SK-N-SH (cell line): ENCODE measurements around the gene RNF180. TPM values are rescaled to one million over a fixed set of nuclear protein-coding genes. Genes with fewer than 3 reads are reported as not detected.

Source experiments
- CTCF ChIA-PET: fragments of 300-600, 350-600 bp; formaldehyde crosslinking; extraction: SDS; loops from one replicate; lab custom pipeline; 2021; lab: Yijun Ruan, JAX
- POLR2A ChIA-PET: fragments of 350-600 bp; sonication (Branson Sonifier 250); formaldehyde crosslinking; extraction: SDS; loops from one replicate; lab custom pipeline; 2020; ENCODE audit warnings: antibody characterized with exemption, inconsistent platforms; lab: Yijun Ruan, JAX
- DNase-seq: peaks from one replicate; pipeline ENCODE4 v3.0.0; 2012
- H2AFZ ChIP-seq: fragments of 200-600 bp; sonication (generic); 2 replicates; pipeline ENCODE4 v1.8.1; 2016; ENCODE audit warnings: antibody characterized with exemption, mild to moderate bottlenecking, low read depth
- H3F3A ChIP-seq: fragments of 200-600 bp; sonication (generic); replicated peaks from 2 replicates; pipeline ENCODE3; 2016; ENCODE audit warnings: antibody characterized with exemption, mild to moderate bottlenecking; ENCODE audit not compliant: insufficient read depth
- H3K27ac ChIP-seq, 2 experiments: fragments of 200-500 bp in 1 of 2; fragments of 200-600 bp in 1 of 2; sonication (Bioruptor generic) in 1 of 2; sonication (generic), shearing (Covaris generic) in 1 of 2; 2 replicates each; pipeline versions ENCODE4 v1.5.1 to v1.6.1; 2014 to 2016; ENCODE audit warnings: low read depth in 2 of 2, inconsistent platforms in 1 of 2, low read length in 1 of 2, mild to moderate bottlenecking in 1 of 2, mixed read lengths in 1 of 2
- H3K27me3 ChIP-seq: fragments of 200-600 bp; sonication (generic), shearing (Covaris generic); 2 replicates; pipeline ENCODE4 v1.6.1; 2016; ENCODE audit warnings: mixed run types; ENCODE audit not compliant: insufficient read depth
- H3K36me3 ChIP-seq, 2 experiments: fragments of 200-500 bp in 1 of 2; fragments of 200-600 bp in 1 of 2; sonication (Bioruptor generic) in 1 of 2; sonication (generic) in 1 of 2; replicated peaks in 1 of 2; 2 replicates each; pipeline versions ENCODE3 to v1.5.1; 2014 to 2016; ENCODE audit warnings: low read length in 1 of 2, mild to moderate bottlenecking in 1 of 2; ENCODE audit not compliant: insufficient read depth in 2 of 2, control insufficient read depth in 1 of 2
- H3K4me1 ChIP-seq, 2 experiments: fragments of 200-500 bp in 1 of 2; fragments of 200-600 bp in 1 of 2; sonication (Bioruptor generic) in 1 of 2; sonication (generic), shearing (Covaris generic) in 1 of 2; 2 replicates each; pipeline versions ENCODE4 v1.5.1 to v1.6.1; 2014 to 2016; ENCODE audit warnings: low read depth in 1 of 2, low read length in 1 of 2, mixed run types in 1 of 2; ENCODE audit not compliant: insufficient read depth in 2 of 2, control insufficient read depth in 1 of 2
- H3K4me2 ChIP-seq: fragments of 200-600 bp; sonication (generic), shearing (Covaris generic); 2 replicates; pipeline ENCODE4 v1.6.1; 2017; ENCODE audit warnings: mixed run types
- H3K4me3 ChIP-seq, 2 experiments: fragments of 200-500 bp in 1 of 2; fragments of 200-600 bp in 1 of 2; sonication (Bioruptor generic) in 1 of 2; sonication (generic), shearing (Covaris generic) in 1 of 2; 2 replicates each; pipeline versions ENCODE4 v1.5.1 to v1.8.1; 2014 to 2016; ENCODE audit warnings: low read depth in 2 of 2, inconsistent platforms in 1 of 2, low read length in 1 of 2, mild to moderate bottlenecking in 1 of 2, mixed read lengths in 1 of 2, moderate library complexity in 1 of 2
- H3K79me2 ChIP-seq: fragments of 200-600 bp; sonication (generic); 2 replicates; pipeline ENCODE4 v1.8.1; 2017; ENCODE audit warnings: mild to moderate bottlenecking; ENCODE audit not compliant: insufficient read depth
- H3K9ac ChIP-seq: fragments of 200-600 bp; sonication (generic); 2 replicates; pipeline ENCODE4 v1.6.1; 2017; ENCODE audit warnings: mixed run types
- H3K9me2 ChIP-seq: fragments of 200-600 bp; sonication (generic); 2 replicates; pipeline ENCODE4 v1.6.1; 2017; ENCODE audit warnings: mixed run types
- H3K9me3 ChIP-seq: fragments of 200-600 bp; sonication (generic); 2 replicates; pipeline ENCODE4 v1.6.1; 2017; ENCODE audit warnings: mixed run types, mild to moderate bottlenecking, moderate library complexity
- H4K20me1 ChIP-seq: fragments of 200-600 bp; sonication (generic); 2 replicates; pipeline ENCODE4 v1.6.1; 2017; ENCODE audit warnings: mild to moderate bottlenecking, mixed run types; ENCODE audit not compliant: insufficient read depth
- ELF1 ChIP-seq: IDR thresholded peaks from 2 replicates; pipeline ENCODE4 v1.4.0; 2012
- EP300 ChIP-seq, 2 experiments: IDR thresholded peaks; 2 replicates each; pipeline versions ENCODE4 v1.4.0 to v1.6.1; 2012; ENCODE audit warnings: borderline replicate concordance in 1 of 2, low read depth in 1 of 2, low read length in 1 of 2
- FOSL2 ChIP-seq: IDR thresholded peaks from 2 replicates; pipeline ENCODE4 v1.4.0; 2012; ENCODE audit warnings: low read depth, mild to moderate bottlenecking, moderate library complexity, borderline replicate concordance
- FOXJ3 ChIP-seq: sonication (generic); formaldehyde crosslinking; IDR thresholded peaks from 2 replicates; pipeline ENCODE4 v1.5.1; 2020; ENCODE audit warnings: mild to moderate bottlenecking, missing genetic modification reagents
- GABPA ChIP-seq: IDR thresholded peaks from 2 replicates; pipeline ENCODE4 v1.4.0; 2012; ENCODE audit warnings: low read depth, mild to moderate bottlenecking
- GATA2 ChIP-seq: sonication (generic); formaldehyde crosslinking; IDR thresholded peaks from 2 replicates; pipeline ENCODE4 v1.5.0; 2020; ENCODE audit warnings: mild to moderate bottlenecking, missing genetic modification reagents
- IRF3 ChIP-seq: fragments of 150-350 bp; IDR thresholded peaks from 2 replicates; pipeline ENCODE4 v1.6.1; 2016; ENCODE audit warnings: mild to moderate bottlenecking, low read depth, low read length
- MAX ChIP-seq: IDR thresholded peaks from 2 replicates; pipeline ENCODE4 v1.4.0; 2012; ENCODE audit warnings: low read depth
- MEF2A ChIP-seq: IDR thresholded peaks from 2 replicates; pipeline ENCODE4 v1.4.0; 2012; ENCODE audit warnings: low read depth, borderline replicate concordance
- MXI1 ChIP-seq: IDR thresholded peaks from 2 replicates; pipeline ENCODE4 v1.6.1; 2012; ENCODE audit warnings: mild to moderate bottlenecking, low read depth, low read length, improper control_type of control experiment
- NFIC ChIP-seq: IDR thresholded peaks from 2 replicates; pipeline ENCODE4 v1.4.0; 2012; ENCODE audit warnings: borderline replicate concordance
- RCOR1 ChIP-seq: fragments of 150-350 bp; IDR thresholded peaks from 2 replicates; pipeline ENCODE4 v1.6.1; 2017; ENCODE audit warnings: antibody characterized with exemption, low read length
- SIN3A ChIP-seq: IDR thresholded peaks from 2 replicates; pipeline ENCODE4 v1.6.1; 2012; ENCODE audit warnings: low read depth, mild to moderate bottlenecking, low read length, moderate library complexity, borderline replicate concordance
- SMC3 ChIP-seq: IDR thresholded peaks from 2 replicates; pipeline ENCODE4 v1.6.1; 2012; ENCODE audit warnings: low read depth, low read length, improper control_type of control experiment
- TCF12 ChIP-seq: IDR thresholded peaks from 2 replicates; pipeline ENCODE4 v1.4.0; 2012
- polyA plus RNA-seq, 3 experiments: library from polyadenylated mRNA; depleted of rRNA; stranded (reverse); fragments of >200 nt; gene quantifications; 2 replicates each; pipeline ENCODE4 v1.2.3, GENCODE V29; 2012
- TF ChIP-seq, protein P1 (sequence below): IDR thresholded peaks from 2 replicates; pipeline ENCODE4 v1.6.1; 2012; ENCODE audit warnings: mild to moderate bottlenecking, low read depth, low read length, moderate library complexity
- TF ChIP-seq, protein P2 (sequence below): fragments of 200-600 bp; sonication (generic); IDR thresholded peaks from 2 replicates; pipeline ENCODE4 v1.6.1; 2017; ENCODE audit warnings: antibody characterized with exemption, mild to moderate bottlenecking, moderate library complexity

The RNF180 gene
- polyA plus RNA-seq, 1 of the 3 experiments (the other 2 are of a cell fraction): 0.02 TPM

DNA sequence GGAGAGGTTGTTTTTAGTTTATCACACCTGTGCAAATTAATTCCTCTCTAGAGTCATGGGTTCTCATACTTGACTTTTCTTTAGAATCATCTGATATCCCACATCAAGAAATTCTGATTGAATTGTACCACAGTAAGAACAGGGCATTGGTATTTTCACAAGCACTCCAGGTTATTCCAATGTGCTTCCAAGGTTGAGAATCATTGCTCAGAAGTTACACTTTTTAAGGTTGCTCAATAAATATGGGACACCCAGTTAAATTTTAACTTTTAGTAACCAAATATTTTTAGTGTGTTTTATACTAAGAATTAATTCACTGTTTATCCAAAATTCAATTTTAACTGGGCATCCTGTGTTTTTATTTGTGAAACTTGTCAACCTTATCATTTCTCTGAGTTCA, 2.5 kb upstream of the RNF180 start:
- Histone ChIP-seq H3K79me2 (no peaks in the 10 kb centered on the region), H3K27me3 (peaks cover 45% of the 10 kb centered on the region), H2AFZ (no peak overlapping the region), H3F3A (no peaks in the 10 kb centered on the region), H4K20me1 (no peaks in the 10 kb centered on the region), H3K4me3 (no peak overlapping the region), H3K4me2 (no peak overlapping the region), H3K27ac (no peak overlapping the region), H3K9me2 (no peaks in the 10 kb centered on the region), H3K9me3 (no peaks in the 10 kb centered on the region), H3K4me1 (peaks cover 0 to 4% of the 10 kb centered on the region in 2 experiments; a peak in 1 of 4 replicates), H3K36me3 (no peaks in the 10 kb centered on the region), H3K9ac (no peak overlapping the region)
- no peak for DNase-seq
- ChIA-PET CTCF (interaction anchor here (3.0 kb wide), 1 partner anchor 15 kb away, joined by 8 read pairs; no protein-coding TSS in a partner anchor), POLR2A (no interaction called here)
- TF ChIP-seq TCF12: no peak
- no peak for TF ChIP-seq FOXJ3 (CRISPR knock-in tag)
- no peak for TF ChIP-seq GABPA
- TF ChIP-seq, protein P1, sequence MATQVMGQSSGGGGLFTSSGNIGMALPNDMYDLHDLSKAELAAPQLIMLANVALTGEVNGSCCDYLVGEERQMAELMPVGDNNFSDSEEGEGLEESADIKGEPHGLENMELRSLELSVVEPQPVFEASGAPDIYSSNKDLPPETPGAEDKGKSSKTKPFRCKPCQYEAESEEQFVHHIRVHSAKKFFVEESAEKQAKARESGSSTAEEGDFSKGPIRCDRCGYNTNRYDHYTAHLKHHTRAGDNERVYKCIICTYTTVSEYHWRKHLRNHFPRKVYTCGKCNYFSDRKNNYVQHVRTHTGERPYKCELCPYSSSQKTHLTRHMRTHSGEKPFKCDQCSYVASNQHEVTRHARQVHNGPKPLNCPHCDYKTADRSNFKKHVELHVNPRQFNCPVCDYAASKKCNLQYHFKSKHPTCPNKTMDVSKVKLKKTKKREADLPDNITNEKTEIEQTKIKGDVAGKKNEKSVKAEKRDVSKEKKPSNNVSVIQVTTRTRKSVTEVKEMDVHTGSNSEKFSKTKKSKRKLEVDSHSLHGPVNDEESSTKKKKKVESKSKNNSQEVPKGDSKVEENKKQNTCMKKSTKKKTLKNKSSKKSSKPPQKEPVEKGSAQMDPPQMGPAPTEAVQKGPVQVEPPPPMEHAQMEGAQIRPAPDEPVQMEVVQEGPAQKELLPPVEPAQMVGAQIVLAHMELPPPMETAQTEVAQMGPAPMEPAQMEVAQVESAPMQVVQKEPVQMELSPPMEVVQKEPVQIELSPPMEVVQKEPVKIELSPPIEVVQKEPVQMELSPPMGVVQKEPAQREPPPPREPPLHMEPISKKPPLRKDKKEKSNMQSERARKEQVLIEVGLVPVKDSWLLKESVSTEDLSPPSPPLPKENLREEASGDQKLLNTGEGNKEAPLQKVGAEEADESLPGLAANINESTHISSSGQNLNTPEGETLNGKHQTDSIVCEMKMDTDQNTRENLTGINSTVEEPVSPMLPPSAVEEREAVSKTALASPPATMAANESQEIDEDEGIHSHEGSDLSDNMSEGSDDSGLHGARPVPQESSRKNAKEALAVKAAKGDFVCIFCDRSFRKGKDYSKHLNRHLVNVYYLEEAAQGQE: no peak
- no peak for TF ChIP-seq IRF3
- no peak for TF ChIP-seq MAX
- no peak for TF ChIP-seq MEF2A
- no peak for TF ChIP-seq GATA2 (CRISPR knock-in tag)
- no peak for TF ChIP-seq EP300 (IDR thresholded peaks at IDR 0.05; ENCODE audit: borderline replicate concordance in 1 of 2, low read depth in 1 of 2, low read length in 1 of 2)
- no peak for TF ChIP-seq ELF1
- no peak for TF ChIP-seq SMC3
- no peak for TF ChIP-seq NFIC
- no peak for TF ChIP-seq FOSL2
- no peak for TF ChIP-seq RCOR1
- TF ChIP-seq, protein P2, sequence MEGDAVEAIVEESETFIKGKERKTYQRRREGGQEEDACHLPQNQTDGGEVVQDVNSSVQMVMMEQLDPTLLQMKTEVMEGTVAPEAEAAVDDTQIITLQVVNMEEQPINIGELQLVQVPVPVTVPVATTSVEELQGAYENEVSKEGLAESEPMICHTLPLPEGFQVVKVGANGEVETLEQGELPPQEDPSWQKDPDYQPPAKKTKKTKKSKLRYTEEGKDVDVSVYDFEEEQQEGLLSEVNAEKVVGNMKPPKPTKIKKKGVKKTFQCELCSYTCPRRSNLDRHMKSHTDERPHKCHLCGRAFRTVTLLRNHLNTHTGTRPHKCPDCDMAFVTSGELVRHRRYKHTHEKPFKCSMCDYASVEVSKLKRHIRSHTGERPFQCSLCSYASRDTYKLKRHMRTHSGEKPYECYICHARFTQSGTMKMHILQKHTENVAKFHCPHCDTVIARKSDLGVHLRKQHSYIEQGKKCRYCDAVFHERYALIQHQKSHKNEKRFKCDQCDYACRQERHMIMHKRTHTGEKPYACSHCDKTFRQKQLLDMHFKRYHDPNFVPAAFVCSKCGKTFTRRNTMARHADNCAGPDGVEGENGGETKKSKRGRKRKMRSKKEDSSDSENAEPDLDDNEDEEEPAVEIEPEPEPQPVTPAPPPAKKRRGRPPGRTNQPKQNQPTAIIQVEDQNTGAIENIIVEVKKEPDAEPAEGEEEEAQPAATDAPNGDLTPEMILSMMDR: no peak
- no peak for TF ChIP-seq MXI1
- TF ChIP-seq SIN3A: no peak
